Inferior parietal cortex (tissue), 1 donor: ENCODE results near the gene WASF2.

Experiments used
- DNase-seq: peaks from one replicate; pipeline ENCODE4 v3.0.0-alpha.2; 2016; ENCODE audit errors: extremely low spot score

The WASF2 gene

DNA sequence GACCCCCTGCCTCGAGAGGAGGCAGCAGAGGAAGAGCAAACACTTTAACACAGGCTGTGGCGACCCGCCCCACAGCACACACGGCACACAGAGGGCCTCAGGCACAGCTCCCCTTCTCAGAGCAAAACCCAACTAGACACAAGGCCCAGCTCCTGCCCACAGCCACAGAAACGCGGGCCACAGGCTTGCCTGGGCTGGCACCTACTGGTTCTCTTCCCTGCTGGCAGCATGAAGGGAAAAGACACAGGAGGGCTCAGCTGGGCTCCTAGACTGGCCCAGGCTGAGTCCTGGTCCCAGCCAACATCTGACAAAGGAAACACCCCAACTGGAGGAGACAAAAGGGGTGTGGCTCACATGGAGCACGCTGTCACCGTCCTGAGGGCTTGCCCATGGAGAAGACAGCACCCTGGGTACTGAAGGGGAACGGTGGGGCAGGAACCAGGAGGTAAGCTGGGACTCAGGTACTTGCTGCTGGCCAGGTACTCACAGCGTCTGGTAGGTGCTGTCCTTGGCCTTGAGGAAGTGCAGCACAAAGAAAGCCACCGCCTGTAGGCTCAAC, 110.3 kb downstream of the WASF2 start:
- no peak for DNase-seq

GRCh38 chr1:27377760-27378495, 112.0 kb downstream of the WASF2 start:
- DNase-seq = no peak

DNA sequence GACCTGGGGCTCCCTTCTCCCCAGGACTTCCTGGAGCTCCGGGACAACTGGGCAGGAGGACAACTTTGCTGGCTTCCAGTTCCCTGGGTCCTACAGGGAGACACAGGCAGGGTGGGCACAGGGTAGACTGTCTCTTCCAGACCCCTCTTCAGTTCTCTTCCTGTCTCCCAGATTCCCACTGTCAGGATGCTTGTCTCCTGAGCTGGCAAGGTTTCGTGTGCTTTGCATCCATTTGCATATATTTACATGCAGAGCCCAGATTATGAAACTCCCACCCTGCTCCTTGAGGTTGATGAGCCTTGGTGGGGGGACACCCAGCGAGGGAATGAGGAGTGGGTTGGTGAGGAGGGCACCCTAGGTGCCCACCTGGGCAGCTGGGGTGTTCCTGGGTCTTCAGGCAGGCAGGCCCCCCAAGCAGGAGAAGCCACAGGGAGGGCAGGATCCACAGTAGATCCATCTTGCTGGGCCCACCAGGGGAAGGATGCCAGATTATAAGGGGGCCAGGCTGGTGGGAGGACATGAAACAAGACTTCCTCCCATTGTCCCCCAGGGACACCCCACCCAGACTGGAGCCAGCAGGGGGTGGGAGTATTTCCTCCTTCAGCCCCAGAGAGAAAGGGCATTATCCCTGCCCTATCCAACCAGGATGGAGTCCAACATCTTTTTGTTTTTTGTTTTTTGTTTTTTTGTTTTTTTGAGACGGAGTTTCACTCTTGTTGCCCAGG, 115.4 kb downstream of the WASF2 start, which contains the start of gene FCN3:
FCN3 (minus strand) TSS at position 463 of the 725 bp plus-strand sequence; CDS start at position 457, 6 bp downstream.
- DNase-seq = no peak

GRCh38 chr1:27372808-27373690, 116.9 kb downstream of the WASF2 start:
- DNase-seq = no peak

DNA sequence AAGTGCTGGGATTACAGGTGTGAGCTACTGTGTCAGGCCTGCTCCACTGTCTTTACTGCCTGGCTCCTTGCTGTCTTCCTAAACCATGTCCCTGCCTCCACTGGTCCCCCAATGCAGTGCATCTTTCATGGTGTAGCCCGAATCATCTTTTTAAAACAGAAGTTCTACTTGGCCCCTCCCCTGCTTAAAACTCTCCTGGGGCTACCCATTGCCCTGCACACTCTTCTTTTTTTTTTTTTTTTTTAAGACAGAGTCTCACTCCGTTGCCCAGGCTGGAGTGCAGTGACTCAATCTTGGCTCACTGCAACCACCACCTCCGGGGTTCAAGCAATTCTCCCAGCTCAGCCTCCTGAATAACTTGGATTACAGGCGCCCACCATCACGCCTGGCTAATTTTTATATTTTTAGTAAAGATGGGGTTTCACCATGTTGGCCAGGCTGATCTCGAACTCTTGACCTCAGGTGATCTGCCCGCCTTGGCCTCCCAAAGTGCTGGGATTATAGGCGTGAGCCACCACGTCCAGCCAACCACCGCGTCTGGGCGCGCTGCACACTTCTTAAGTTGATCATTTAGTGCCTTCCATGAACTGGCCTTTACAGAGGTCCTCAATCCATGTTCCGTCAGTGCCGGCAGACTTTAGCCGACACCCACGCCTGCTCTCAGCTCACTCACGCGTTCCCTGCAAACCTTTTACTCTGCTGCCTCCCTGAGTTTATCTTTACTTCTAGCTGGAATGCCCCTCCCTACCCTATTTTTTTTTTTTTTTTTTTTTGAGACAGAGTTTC, 117.8 kb downstream of the WASF2 start:
- DNase-seq = no peak

DNA sequence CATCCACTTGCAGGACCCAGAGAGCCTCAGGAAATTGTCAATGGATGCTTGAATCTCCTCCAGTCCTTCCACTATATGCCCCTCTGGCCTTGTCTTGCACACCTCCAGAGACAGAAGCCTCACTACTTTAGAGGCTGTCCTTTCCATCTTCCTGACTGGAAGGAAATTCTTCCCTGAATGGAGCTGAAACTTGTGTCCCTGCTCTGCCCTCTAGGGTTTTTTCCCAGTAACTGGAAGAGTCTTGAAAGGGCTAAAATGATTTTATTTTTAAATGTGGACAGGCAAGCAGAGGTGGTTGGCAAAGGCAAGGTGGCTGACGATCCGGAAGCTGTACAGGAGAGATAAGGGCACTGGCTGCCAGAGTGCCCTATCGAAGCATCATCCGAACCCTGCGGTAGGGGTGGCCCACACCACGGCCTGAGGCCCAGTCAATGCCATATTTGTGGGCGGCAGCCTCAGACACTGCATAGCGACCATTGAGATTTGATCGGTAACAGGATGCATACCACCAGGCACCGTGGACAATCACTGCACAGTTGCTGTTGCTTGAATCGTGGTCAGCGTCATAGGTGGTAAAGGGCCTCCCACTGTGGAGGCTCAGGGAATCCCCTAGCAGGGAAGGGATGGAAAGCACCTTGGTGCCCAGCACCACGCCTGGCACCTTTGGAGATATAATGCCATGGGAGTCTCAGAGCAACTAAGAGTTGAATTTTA, 120.9 kb downstream of the WASF2 start:
- no peak for DNase-seq

DNA sequence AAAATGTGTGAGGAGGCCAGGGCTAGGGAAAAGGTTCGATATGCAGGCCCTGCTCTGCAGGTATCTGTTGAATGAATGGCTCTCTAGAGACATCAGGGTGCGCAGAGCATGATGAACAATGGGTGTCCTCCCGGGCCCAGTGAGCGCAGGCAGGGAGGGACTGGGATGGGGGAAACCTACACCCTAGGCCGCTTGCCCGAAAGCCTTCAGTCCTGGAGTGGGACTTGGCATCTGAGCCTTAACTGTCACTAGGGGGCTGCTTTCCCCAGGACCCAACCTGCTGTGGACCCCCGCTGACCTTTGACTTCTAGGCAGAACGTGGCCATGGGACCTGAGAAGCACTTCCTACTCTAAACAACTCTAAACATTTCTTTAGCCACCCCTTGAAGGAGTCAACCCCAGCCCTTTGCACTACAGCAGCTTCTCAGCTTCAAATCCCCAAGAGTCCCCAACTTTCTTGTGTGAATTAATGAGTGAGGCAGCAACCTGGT, 122.8 kb downstream of the WASF2 start:
- DNase-seq = no peak

DNA sequence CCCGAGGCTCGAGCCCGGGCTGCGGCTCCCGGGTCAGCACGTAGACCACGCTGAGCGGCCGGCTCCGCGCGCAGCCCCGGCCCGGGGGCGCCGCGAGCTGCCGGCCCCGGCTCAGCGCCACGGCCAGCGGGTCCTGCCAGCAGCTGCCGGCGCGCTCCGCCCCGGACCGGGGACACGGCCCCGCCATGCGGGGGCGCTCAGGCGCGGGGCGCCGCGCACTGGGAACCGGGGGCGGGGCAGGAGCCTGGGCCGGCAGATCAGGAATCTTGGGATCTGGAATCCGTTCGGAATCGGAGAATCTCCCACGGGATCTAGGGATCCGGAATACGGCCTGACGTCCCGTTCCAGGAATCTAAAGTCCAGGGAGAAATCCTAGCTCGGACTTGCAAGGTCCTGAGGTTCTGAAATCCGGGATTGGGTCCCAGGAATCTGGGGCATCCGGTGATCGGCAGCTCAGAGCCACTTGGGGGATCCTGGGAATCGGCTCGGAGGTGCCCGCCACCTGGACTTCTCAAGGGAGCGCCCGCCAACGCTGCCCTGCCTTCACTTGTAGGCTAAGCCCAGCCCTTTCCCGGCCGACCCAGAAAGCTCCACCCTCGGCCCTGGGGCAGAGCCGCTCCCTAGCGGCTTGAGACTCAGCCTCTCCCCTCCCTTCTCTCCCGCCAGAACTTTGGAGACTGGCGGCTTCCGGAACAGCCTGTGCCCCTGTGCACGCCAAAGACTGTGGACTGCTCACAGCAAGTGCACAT, 123.4 kb downstream of the WASF2 start, which contains the start of gene MAP3K6:
MAP3K6 (minus strand) TSS at position 551 of the 749 bp plus-strand sequence; CDS start at position 187, 364 bp downstream.
- DNase-seq = peak; percentile 49

- DNase-seq = peak; percentile 30
These were observed 123.9 kb downstream of the WASF2 start for GRCh38 chr1:27366113-27366410.

GRCh38 chr1:27365372-27366112, 124.4 kb downstream of the WASF2 start:
- peak; percentile 68 for DNase-seq

GRCh38 chr1:27364696-27365371, 125.1 kb downstream of the WASF2 start:
- no peak for DNase-seq

DNA sequence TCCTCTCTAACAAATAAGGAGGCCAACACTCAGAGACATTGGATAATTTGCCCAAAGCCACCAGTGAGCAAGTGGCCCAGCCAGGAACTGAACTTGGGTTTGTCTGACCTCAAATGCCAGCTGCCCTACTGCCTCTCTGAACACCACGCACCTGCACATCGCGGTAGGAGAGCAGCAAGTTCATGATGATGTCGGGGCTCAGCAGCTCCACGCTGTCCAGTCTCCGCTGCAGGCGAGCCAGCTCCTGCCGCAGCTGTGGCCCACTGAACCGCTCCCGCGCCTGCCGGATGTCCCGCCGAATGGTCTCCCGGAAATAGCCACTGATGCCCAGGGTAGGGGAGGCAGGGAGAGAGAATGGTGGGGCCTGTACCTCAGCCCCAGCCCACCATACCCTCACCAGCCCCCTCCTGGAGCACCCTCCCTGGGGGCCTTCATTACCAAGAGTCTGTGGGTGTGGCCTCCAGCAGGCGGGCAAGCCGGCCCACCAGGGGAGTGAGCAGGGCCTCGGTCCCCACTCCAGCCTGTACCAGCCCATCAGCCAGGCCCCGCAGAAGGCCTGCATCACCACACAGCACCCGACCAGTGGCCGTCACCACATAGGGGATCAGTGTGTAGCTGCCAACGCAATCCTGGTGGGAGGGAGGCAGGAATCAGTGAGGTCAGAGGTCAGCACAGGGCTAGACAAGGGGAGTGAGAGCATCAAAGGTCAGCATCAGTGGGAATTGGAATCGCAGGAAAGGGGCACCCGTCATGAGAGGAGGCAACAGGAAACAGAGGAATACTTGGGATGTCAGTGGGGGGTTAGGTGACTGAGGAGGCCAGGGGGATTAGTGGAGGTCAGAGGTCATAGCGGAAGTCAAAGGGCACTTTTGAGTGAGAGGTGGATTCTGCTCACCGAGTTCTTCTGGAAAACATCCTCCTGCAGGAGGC, 125.9 kb downstream of the WASF2 start:
- DNase-seq = no peak

DNA sequence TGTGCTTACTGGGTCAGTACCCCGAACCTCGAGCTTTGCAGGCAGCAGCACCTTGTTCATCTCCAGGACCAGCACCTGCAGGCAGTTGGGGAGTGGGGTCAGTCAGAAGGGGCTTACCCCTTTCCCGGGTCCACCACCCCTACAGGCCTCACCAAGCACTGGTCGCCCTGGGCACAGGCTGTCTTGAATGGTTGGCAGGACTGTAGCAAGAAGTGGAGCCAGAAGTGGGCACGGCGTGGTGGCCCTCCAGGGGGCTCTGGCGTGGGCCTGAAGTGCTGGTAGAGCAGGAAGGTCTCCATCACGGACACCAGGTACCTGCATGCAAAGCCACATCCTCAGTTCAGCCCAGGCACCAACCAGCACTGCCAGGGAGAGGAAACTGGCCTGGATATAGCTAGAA, 128.4 kb downstream of the WASF2 start:
- DNase-seq = no peak

DNA sequence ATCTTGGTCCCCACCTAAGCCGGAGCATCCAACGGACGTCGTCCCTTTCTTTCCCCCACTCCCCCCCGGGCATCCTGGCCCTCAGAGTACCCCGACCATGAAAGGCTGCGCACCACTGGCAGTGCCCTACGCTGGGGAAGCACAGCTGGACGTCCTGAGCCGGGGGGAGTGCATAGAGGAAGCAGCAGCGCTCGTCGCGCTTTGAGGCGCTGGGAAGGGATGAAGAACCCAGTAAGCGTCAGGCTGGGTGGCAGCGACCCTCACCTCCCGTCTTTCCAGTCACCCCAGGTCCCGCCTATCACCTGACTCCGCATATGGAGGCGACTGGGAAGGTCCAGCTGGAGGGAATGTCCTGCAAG, 128.9 kb downstream of the WASF2 start:
- no peak for DNase-seq

GRCh38 chr1:27360159-27361043, 129.6 kb downstream of the WASF2 start:
- DNase-seq = no peak

DNA sequence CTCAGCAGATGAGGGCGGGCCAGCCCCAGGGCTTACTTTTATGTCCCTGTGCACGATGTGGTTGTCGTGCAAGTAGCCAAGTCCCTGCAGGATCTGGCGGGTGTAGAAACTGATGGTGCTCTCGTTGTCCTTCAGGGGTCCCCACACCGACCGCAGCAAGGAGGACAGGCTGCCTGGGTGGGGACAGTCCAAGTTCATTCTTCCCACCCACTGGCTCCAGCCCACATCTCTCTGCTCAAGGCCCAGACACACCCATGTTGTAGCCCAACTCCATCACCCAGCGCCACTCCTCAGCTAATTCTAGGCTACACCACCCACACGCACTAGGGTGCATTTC, 130.2 kb downstream of the WASF2 start:
- DNase-seq = no peak
